GM12864 (cell line): ENCODE measurements around the gene PTPRM.

Experiments used
- DNase-seq: peaks from one replicate; pipeline ENCODE4 v3.0.0-alpha.2; 2011; ENCODE audit warnings: low read depth
- H3K4me3 ChIP-seq: 2 replicates; pipeline ENCODE4 v1.5.1; 2011; ENCODE audit warnings: mild to moderate bottlenecking, low read depth, low read length, control low read depth
- TF ChIP-seq, protein P1 (sequence below): IDR thresholded peaks from 2 replicates; pipeline ENCODE4 v1.5.1; 2011; ENCODE audit warnings: low read depth, mild to moderate bottlenecking, moderate library complexity, low read length, control low read depth, inconsistent platforms; ENCODE audit errors: missing control alignments

PTPRM gene

DNA sequence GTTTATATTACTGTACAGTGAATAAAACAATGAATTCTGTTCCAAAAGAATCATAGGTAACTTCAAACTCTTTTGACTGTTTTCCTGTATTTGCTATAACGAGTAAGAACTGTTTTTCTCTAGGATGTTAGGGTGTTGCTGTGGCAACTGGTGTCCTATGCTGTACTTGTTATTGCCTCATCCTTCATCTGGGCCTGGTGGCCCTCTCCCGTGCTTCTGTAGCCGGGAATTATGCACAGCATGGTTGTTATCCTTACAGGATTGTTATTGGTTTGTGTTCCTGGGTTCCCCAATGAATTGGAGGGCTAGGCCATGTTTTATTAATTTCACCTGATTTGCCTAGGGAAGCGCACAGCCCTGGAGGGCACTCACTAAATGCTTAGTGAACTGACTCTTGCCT is 279.2 kb downstream of the PTPRM start:
- no peak overlapping the region for H3K4me3 ChIP-seq
- no peak for DNase-seq
- TF ChIP-seq, protein P1, sequence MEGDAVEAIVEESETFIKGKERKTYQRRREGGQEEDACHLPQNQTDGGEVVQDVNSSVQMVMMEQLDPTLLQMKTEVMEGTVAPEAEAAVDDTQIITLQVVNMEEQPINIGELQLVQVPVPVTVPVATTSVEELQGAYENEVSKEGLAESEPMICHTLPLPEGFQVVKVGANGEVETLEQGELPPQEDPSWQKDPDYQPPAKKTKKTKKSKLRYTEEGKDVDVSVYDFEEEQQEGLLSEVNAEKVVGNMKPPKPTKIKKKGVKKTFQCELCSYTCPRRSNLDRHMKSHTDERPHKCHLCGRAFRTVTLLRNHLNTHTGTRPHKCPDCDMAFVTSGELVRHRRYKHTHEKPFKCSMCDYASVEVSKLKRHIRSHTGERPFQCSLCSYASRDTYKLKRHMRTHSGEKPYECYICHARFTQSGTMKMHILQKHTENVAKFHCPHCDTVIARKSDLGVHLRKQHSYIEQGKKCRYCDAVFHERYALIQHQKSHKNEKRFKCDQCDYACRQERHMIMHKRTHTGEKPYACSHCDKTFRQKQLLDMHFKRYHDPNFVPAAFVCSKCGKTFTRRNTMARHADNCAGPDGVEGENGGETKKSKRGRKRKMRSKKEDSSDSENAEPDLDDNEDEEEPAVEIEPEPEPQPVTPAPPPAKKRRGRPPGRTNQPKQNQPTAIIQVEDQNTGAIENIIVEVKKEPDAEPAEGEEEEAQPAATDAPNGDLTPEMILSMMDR = no peak

- H3K4me3 ChIP-seq = no peak overlapping the region
- DNase-seq = no peak
- TF ChIP-seq, protein P1 = no peak
Measured at GRCh38 chr18:7847357-7848053, 280.4 kb downstream of the PTPRM start.

DNA sequence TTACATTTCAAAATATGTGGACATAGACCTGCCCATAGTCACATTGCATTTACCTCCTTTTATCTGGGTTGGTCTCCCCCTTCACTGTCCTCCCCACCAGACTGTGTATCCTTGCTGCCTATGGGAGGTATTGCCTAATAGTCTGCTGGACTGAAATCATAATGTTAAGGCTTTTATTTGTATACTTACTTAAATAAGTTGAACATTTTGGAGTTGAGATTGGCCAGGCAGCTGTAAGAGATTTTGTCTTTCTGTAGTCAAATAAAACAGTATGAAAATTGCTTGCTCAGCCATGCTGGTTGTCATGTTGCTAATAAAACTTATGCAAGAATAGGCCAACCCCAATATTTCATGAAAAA is 280.9 kb downstream of the PTPRM start:
- TF ChIP-seq, protein P1 = no peak
- H3K4me3 ChIP-seq = no peak overlapping the region
- no peak for DNase-seq

GRCh38 chr18:7850446-7850845 is 283.3 kb downstream of the PTPRM start:
- no peak for DNase-seq
- TF ChIP-seq, protein P1 = no peak
- no peak overlapping the region for H3K4me3 ChIP-seq

DNA sequence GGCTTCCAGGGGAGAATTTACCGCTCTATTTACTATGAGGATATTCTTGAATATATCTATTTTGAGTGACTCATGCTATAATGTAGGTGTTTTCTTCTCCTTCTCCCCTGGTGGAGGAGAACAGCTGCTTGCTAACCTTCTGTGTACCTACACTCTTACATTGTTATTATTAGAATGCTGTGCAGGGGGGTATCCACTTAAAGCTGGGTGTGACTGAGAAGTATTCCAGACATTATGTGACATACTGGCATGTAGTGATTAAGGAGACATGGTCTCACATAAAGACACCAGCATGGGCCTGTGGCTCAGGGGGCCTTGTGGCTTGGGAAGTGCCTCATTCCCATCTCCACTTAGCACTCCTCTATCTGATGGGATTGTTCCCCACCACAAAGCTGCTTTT is 287.9 kb downstream of the PTPRM start:
- no peak overlapping the region for H3K4me3 ChIP-seq
- TF ChIP-seq, protein P1 = no peak
- DNase-seq = no peak

DNA sequence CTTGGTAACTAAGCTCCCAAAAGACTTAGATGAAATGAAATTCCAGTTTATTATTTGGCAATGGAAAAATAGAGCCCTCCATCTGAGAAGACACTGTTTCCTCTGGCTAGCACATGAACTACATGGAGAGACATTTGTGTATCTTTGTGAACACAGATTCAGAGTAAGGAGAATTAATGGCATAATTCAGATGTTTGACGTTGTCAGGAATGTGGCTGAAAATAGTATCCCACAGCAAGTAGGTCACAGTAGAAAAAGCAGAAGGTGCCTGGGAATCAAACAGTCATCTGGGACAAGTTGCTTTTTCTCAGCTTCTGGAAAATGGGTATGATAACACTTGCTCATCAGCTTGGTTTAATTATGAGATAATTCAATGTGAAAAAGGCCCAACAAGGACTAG is 288.6 kb downstream of the PTPRM start:
- DNase-seq = no peak
- TF ChIP-seq, protein P1 = no peak
- no peak overlapping the region for H3K4me3 ChIP-seq

- H3K4me3 ChIP-seq = no peak overlapping the region
- DNase-seq = no peak
- TF ChIP-seq, protein P1 = no peak
Measured at GRCh38 chr18:7856116-7856515, 289.0 kb downstream of the PTPRM start.
